Pancreas (tissue), 10 donors: Measurements from ENCODE around the gene PARVA. TPM values are rescaled to one million over a fixed set of nuclear protein-coding genes. Genes with fewer than 3 reads are reported as not detected.
A peak's percentile ranks its signal among the peaks of the same experiment; 100 is the strongest.

ENCODE experiments used
- ATAC-seq, 4 donors: fragments of 200-7000 bp; cut with Tn5 transposase; one replicate each; pipeline versions ENCODE4 v1.8.0 to v1.9.1; 2020; ENCODE audit warnings: mild to moderate bottlenecking in 4 of 4, moderate library complexity in 4 of 4
- DNase-seq, 6 donors: peaks; one replicate each; pipeline ENCODE4 v3.0.0-alpha.2; 2020
- FAIRE-seq: peaks from 2 replicates; lab custom pipeline; 2012; peaks lifted over from hg19 to GRCh38; lab: Jason Lieb, UNC
- H3K27ac ChIP-seq, 4 donors: fragments of 200-600 bp; sonication (generic); 1 replicate in 3 of 4; 2 replicates in 1 of 4; pipeline versions ENCODE4 v1.5.0 to v1.8.0; 2020
- H3K27me3 ChIP-seq, 4 donors: fragments of 200-600 bp; one replicate each; pipeline ENCODE4 v1.8.0; 2021
- H3K36me3 ChIP-seq, 3 donors: fragments of 200-600 bp; sonication (generic) in 1 of 3; one replicate each; pipeline versions ENCODE4 v1.5.0 to v1.8.0; 2020 to 2021
- H3K4me1 ChIP-seq, 3 donors: fragments of 200-600 bp; one replicate each; pipeline ENCODE4 v1.8.0; 2021
- H3K4me3 ChIP-seq, 4 donors: fragments of 200-600 bp; sonication (generic) in 2 of 4; one replicate each; pipeline versions ENCODE4 v1.5.0 to v1.8.0; 2020 to 2021
- H3K9me3 ChIP-seq, 4 donors: fragments of 200-600 bp; one replicate each; pipeline ENCODE4 v1.8.0; 2021
- CTCF ChIP-seq, 4 donors: fragments of 200-600 bp; sonication (generic) in 3 of 4; IDR thresholded peaks; one replicate each; pipeline versions ENCODE4 v1.5.0 to v1.8.0; 2021; ENCODE audit warnings: antibody characterized with exemption in 4 of 4
- WGBS, 2 donors: extraction: QIAGEN DNeasy Blood & Tissue Kit; methylation state at CpG; one replicate each; pipeline ENCODE4 v1.1.7; 2013; 5-methylcytosine and 5-hydroxymethylcytosine counted together
- intact Hi-C, 3 donors: fragments of 100-400 bp; cut with DNase I; formaldehyde crosslinking; loops; one replicate each; pipeline versions ENCODE4 v1.11.1 to v1.14.2; 2022
- polyA plus RNA-seq, 2 donors: library from polyadenylated mRNA; stranded (reverse); fragments of 200-250 nt; gene quantifications; one replicate each; pipeline ENCODE4 v1.2.3, GENCODE V29; 2013
- total RNA-seq, 6 donors: library from RNA; stranded (reverse); fragmentation: NEBNext Ultra II Directional in 4 of 6; extraction: Animal tissue kit (Norgen Biotek cat#: 25700) in 4 of 6; gene quantifications; one replicate each; pipeline versions ENCODE4 v1.2.1 to v1.2.4, GENCODE V29; 2021 to 2023
- donor health status: healthy with polysubstance abuse.
- donor health status: DM: no; HTN: no; CAD: no; lungs with moderate emphysema.
- donor health status: DM: no; HTN: no; CAD: no.
- donor health status: control.
- donor health status: control.
- donor health status: Bipolar disorder and iron deficiency.
- donor health status: DM: yes; HTN: yes; CAD: no.
- donor health status: DM: no; HTN: no; CAD: no.
- donor health status: DM: no; HTN: no; CAD: no.
- donor health status: DM: yes; HTN: yes; CAD: no.

The PARVA gene
- total and polyA plus RNA-seq, 8 donors: 12.4 to 61.9 (median 43.1) TPM

GRCh38 chr11:12478743-12479142, 101.4 kb downstream of the PARVA start:
- ATAC-seq (no peak), DNase-seq (no peak), FAIRE-seq (no peak)
- peaks cover 0 to 47% (median 3%) of the 10 kb centered on the region in 3 donors for H3K36me3 ChIP-seq
- no peaks in the 10 kb centered on the region for H3K27me3 ChIP-seq
- intact Hi-C loops: no loop called here
- no peaks in the 10 kb centered on the region for H3K9me3 ChIP-seq
- no peak overlapping the region for H3K4me3 ChIP-seq
- WGBS, 2 donors: 80 to 85% methylated on average over 4 of the region's 4 CpGs
- H3K4me1 ChIP-seq: peaks cover 0 to 4% (median 0%) of the 10 kb centered on the region in 3 donors
- no peak for TF ChIP-seq CTCF (IDR thresholded peaks at IDR 0.05)
- H3K27ac ChIP-seq: no peak overlapping the region

- no peaks in the 10 kb centered on the region for H3K27me3 ChIP-seq
- intact Hi-C loops: no loop called here
- 89 to 92% methylated on average over 4 of the region's 4 CpGs for WGBS, 2 donors
- no peak overlapping the region for H3K4me3 ChIP-seq
- DNase-seq: no peak
- peaks cover 0 to 36% (median 0%) of the 10 kb centered on the region in 3 donors for H3K36me3 ChIP-seq
- H3K27ac ChIP-seq: no peak overlapping the region
- FAIRE-seq: no peak
- H3K9me3 ChIP-seq: no peaks in the 10 kb centered on the region
- no peak for TF ChIP-seq CTCF (IDR thresholded peaks at IDR 0.05)
- peaks cover 0 to 4% (median 0%) of the 10 kb centered on the region in 3 donors for H3K4me1 ChIP-seq
- no peak for ATAC-seq
Observed at GRCh38 chr11:12480401-12480800, 103.0 kb downstream of the PARVA start.

- peak; percentile 96 to 99 (median 97) for ATAC-seq
Observed at GRCh38 chr11:12482839-12483238, 105.5 kb downstream of the PARVA start.

GRCh38 chr11:12483604-12484003, 106.2 kb downstream of the PARVA start:
- Histone ChIP-seq H3K36me3 (peaks cover 0 to 14% (median 0%) of the 10 kb centered on the region in 3 donors), H3K27ac (peak overlapping the region in 2 of 4 donors; percentile 58 to 66), H3K4me1 (peaks cover 0 to 4% (median 0%) of the 10 kb centered on the region in 3 donors), H3K9me3 (no peaks in the 10 kb centered on the region), H3K4me3 (no peak overlapping the region), H3K27me3 (no peaks in the 10 kb centered on the region)
- no peak for TF ChIP-seq CTCF (IDR thresholded peaks at IDR 0.05)
- 92 to 96% methylated on average over 5 of the region's 5 CpGs for WGBS, 2 donors
- FAIRE-seq (no peak), DNase-seq (no peak), ATAC-seq (no peak)
- intact Hi-C loops: no loop called here

More at GRCh38 chr11:12482839-12483238, 105.5 kb downstream of the PARVA start:
- Histone ChIP-seq H3K4me1 (peaks cover 0 to 4% (median 0%) of the 10 kb centered on the region in 3 donors), H3K27me3 (no peaks in the 10 kb centered on the region), H3K27ac (peak overlapping the region in 2 of 4 donors; percentile 58 to 66), H3K4me3 (no peak overlapping the region), H3K9me3 (no peaks in the 10 kb centered on the region), H3K36me3 (peaks cover 0 to 19% (median 0%) of the 10 kb centered on the region in 3 donors)
- DNase-seq: peak; percentile 65 to 91 (median 85)
- no peak for FAIRE-seq
- 13 to 21% methylated on average over 2 of the region's 2 CpGs for WGBS, 2 donors
- intact Hi-C loops: no loop called here
- no peak for TF ChIP-seq CTCF (IDR thresholded peaks at IDR 0.05)

GRCh38 chr11:12485328-12485727, 108.0 kb downstream of the PARVA start:
- H3K4me1 ChIP-seq: peaks cover 0 to 4% (median 0%) of the 10 kb centered on the region in 3 donors
- 84 to 97% methylated on average over 1 of the region's 1 CpG for WGBS, 2 donors
- TF ChIP-seq CTCF (IDR thresholded peaks at IDR 0.05): peak in 2 of 4 donors; percentile 16 to 21
- no peaks in the 10 kb centered on the region for H3K27me3 ChIP-seq
- intact Hi-C loops: no loop called here
- H3K9me3 ChIP-seq: no peaks in the 10 kb centered on the region
- no peak overlapping the region for H3K4me3 ChIP-seq
- no peaks in the 10 kb centered on the region for H3K36me3 ChIP-seq
- ATAC-seq (no peak), FAIRE-seq (no peak), DNase-seq (no peak)
- H3K27ac ChIP-seq: no peak overlapping the region
